HG03025 (cell line): ENCODE measurements around the gene RRBP1.

ENCODE experiments used
- ATAC-seq: cut with Tn5 transposase; IDR thresholded peaks from one replicate; pipeline ENCODE4 v1.9.1; 2021; ENCODE audit warnings: mild to moderate bottlenecking, moderate library complexity; ENCODE audit not compliant: unreplicated experiment, low FRiP score

Gene RRBP1

GRCh38 chr20:17638835-17639407 lies 43.1 kb downstream of the RRBP1 start:
- no peak for ATAC-seq

- no peak for ATAC-seq
These were observed 43.9 kb downstream of the RRBP1 start for GRCh38 chr20:17637985-17638640.

- no peak for ATAC-seq
These were observed 44.6 kb downstream of the RRBP1 start for GRCh38 chr20:17637413-17637780.

GRCh38 chr20:17636523-17637412 lies 45.3 kb downstream of the RRBP1 start:
- ATAC-seq = no peak

- no peak for ATAC-seq
These were observed 46.5 kb downstream of the RRBP1 start for GRCh38 chr20:17635332-17636244.

- ATAC-seq = no peak
These were observed 47.2 kb downstream of the RRBP1 start for GRCh38 chr20:17634661-17635331.

- ATAC-seq = no peak
These were observed 48.1 kb downstream of the RRBP1 start for GRCh38 chr20:17633850-17634500.

- no peak for ATAC-seq
These were observed 48.7 kb downstream of the RRBP1 start for GRCh38 chr20:17633221-17633849.

- no peak for ATAC-seq
These were observed 50.3 kb downstream of the RRBP1 start for GRCh38 chr20:17631576-17632319.

GRCh38 chr20:17630806-17631195 lies 51.2 kb downstream of the RRBP1 start:
- no peak for ATAC-seq

- ATAC-seq = no peak
These were observed 51.8 kb downstream of the RRBP1 start for GRCh38 chr20:17630151-17630805.

- no peak for ATAC-seq
These were observed 52.4 kb downstream of the RRBP1 start for GRCh38 chr20:17629678-17630089.

- ATAC-seq = no peak
These were observed 53.0 kb downstream of the RRBP1 start for GRCh38 chr20:17629025-17629424.

GRCh38 chr20:17628101-17628841 lies 53.8 kb downstream of the RRBP1 start:
- ATAC-seq = no peak

GRCh38 chr20:17627101-17627955 lies 54.7 kb downstream of the RRBP1 start:
- ATAC-seq = no peak
